Measurements from ENCODE around the gene PHF8.

PHF8 gene

DNA sequence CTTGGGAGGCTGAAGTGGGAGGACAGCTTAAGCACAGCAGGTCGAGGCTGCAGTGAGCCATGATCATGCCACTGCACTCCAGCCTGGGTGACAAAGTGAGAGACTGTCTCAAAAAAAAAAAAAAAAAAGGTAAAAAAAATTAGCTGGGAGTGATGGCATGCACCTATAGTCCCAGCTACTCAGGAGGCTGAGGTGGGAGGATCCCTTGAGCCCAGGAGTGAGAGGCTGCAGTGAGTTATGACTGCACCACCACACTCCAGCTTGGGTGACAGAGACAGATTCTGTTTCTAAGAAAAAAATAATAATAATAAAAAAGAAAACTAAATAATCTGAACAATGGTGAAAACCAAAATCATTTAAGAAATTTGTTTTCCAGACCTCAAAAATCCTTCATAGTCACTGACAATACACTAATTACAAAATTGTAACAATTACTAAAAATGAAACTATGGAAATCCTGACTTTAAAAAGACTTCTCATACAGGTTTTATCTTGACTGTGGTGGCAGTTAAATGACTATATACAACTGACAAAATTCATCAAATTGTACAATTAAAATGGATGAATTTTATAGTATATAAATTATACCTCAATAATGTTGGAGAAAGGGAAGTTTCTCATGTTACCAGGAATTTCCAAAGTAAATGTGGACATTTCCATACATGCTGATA, 31.3 kb downstream of the PHF8 start:
- no peak for DNase-seq (ENCODE audit: low spot score)

DNA sequence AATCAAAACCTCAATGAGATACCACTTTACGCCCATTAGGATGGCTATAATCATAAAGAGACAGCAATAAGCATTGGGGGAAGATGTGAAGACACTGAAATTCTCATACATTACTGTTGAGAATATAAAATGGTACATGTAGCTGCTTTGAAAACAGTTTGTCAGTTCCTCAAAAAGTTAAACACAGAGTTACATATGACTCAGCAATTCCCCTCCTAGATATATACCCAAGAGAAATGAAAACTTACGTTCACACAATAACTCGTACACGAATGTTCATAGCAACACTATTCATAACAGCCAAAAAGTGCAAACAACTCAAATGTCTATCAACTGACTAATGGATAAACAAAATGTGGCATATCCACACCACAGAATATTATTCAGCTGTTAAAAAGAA, 36.6 kb downstream of the PHF8 start:
- no peak for DNase-seq (ENCODE audit: low spot score)

DNA sequence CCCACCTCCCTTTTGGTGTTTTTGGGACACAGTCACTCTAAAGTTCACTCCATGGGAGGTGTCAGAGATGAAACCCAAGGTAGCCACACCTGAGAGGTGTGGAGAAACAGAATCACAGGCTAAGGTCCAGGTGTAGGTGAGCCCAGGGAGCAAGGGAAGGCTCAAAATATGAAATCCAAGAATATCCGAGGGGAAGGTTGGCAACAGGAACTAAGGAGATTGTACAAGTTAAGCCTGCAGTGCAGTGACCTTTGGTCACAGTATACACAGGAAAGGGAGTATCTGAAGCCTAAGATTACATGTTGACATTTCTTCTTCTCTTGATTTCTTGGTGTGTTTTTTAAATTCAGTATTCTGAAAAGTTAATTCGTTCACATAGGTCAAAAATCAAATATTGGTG, 46.5 kb downstream of the PHF8 start:
- DNase-seq (ENCODE audit: low spot score), result no peak

DNA sequence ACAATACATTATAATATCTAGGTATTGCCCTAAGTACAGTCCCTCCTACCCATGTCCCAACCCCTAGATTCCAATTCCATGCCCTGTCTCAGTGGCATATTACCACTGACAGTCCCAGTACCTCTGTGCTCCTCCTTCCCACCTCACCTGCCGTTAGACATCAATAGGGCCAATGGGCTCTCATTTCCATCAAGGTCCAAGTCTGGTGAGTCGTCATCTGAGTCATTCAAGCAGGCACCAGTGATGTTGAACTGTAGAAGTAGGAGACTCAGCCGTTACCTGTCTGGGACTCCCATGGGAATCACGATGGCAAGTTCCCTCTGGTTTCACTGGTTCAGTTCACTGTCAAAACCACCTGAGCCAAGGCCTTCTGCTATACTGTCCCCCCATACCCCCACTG, 51.7 kb downstream of the PHF8 start:
- no peak for DNase-seq (ENCODE audit: low spot score)

DNA sequence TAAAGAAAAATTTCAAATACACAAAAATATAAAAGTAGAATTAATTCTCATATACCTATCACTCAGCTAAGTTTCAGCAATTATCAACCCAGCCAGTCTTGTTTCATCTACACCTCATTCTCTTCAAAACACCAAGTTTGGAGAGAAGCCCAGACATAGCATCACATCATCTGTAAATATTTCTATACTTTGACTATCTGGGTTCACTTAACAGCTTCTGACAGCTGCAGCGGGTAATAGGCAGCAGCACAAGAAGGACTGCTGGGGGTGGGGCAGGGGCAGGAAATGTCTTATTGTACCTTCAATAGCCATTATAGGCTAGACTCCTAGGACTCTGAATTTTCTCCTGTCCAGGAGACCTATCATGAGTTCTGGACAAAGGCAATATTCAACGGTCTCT, 54.1 kb downstream of the PHF8 start:
- DNase-seq (ENCODE audit: low spot score), result no peak

DNA sequence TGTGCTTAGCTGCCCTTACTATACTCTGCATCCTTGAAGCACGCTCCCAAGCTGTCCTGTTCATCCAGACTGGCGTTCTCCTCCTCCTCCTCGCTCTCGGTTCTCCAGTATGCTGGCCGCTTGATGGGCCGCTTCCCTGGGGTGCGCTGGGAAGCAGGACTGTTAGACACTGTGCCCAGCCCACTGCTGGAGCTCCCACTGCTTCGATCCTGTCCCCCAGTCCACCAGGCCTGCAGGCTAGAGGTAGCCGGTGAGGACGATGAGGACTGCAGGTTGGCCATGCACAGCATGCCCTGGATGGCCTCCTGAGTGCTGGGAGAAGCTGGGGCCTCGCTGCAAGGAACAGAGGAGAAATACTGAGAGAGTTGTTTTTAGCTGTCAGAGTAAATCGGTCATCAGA, 59.4 kb downstream of the PHF8 start:
- no peak for DNase-seq (ENCODE audit: low spot score)

DNA sequence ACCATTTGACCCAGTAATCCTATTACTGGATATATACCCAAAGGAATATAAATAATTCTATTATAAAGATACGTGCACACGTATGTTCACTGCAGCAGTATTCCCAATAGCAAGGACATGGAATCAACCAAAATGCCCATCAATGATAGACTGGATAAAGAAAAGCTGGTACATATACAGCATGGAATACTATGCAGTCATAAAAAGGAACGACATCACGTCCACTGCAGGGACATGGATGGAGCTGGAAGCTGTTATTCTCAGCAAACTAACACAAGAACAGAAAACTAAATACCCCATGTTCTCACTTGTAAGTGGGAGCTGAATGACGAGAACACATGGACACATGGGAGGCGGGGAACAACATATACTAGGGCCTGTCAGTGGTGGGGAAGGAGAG, 69.7 kb downstream of the PHF8 start:
- no peak for DNase-seq (ENCODE audit: low spot score)

DNA sequence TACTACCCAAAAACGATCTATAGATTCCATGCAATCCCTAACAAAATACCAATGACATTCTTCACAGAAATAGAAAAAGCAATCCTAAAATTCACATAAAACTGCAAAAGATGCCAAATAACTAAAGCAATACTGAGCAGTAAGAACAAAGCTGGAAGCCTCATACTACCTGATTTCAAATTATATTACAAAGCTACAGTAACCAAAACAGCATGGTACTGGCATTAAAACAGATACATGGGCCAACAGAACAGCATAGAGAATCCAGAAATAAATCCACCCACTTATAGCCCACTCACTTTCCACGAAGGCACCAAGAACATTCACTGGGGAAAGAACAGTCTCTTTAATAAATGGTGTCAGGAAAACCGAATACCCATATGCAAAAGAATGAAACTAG, 74.7 kb downstream of the PHF8 start:
- no peak for DNase-seq (ENCODE audit: low spot score)

DNA sequence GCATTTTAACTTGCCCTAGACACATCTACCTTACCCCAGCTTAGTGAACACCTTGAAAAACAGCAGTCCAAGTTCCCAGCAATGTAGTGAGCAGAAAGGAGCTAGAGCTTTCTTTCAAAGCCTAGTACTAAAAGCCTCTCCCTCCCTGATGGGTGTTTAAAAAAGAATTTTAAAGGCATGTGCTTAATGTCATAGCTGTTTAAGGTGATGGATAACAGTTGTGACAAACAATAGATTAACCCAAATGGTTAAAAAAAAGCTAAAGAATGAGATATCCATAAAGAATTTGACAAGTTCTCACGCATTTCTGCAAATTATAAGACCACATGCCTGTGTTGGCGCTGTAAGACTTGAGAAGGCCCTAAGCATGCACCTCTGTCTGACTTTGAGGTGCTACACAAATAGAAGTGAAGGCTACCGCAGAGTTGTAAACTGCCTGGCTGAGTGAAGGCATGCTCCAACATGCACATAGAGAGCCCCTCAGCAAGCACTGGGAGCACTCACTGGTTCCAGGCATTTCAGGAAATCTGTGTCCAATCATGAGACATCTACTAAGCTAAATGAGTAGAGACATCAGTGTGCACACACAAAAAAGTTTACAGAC, 94.0 kb downstream of the PHF8 start:
- no peak for DNase-seq (ENCODE audit: low spot score)

DNA sequence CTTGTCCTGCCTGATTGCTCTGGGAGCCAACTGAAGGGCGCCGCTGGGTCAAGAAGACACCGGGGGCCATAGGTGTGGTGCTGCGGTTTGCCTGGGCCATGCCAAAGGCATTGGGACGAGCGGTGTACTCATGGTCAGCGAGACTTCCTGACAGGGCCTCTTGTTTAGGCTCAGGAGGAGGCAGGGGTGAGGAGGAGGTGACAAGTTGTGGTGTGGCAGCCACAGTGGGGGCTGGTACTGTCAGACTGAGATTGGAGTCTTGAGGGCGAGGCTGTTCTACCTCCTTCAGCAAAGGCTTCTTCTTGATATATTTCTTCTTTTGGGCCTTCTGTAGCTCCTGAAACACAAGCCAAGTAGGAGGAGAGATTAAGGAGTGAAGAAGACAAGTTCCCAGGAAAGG, 104.1 kb downstream of the PHF8 start:
- DNase-seq (ENCODE audit: low spot score), result no peak

DNA sequence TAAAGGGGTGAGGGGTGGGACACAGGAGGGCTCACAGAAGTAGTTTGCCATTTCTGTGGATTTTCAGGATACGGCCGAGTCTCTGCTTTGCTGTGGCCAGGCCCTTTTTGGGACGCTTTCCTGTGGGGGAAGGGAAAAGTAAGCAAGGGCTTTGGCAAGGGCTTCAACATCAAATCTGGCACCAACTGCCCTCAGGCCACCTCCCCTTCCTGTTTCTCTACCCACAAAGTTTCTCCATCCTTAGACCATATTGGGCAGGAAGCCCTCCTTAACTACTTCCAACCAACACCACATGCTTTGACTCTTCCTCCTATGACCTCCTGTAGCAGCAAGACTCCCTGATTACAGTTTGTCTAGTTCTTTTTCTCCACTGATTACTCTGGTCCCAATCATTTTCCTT, 105.1 kb downstream of the PHF8 start:
- no peak for DNase-seq (ENCODE audit: low spot score)

DNA sequence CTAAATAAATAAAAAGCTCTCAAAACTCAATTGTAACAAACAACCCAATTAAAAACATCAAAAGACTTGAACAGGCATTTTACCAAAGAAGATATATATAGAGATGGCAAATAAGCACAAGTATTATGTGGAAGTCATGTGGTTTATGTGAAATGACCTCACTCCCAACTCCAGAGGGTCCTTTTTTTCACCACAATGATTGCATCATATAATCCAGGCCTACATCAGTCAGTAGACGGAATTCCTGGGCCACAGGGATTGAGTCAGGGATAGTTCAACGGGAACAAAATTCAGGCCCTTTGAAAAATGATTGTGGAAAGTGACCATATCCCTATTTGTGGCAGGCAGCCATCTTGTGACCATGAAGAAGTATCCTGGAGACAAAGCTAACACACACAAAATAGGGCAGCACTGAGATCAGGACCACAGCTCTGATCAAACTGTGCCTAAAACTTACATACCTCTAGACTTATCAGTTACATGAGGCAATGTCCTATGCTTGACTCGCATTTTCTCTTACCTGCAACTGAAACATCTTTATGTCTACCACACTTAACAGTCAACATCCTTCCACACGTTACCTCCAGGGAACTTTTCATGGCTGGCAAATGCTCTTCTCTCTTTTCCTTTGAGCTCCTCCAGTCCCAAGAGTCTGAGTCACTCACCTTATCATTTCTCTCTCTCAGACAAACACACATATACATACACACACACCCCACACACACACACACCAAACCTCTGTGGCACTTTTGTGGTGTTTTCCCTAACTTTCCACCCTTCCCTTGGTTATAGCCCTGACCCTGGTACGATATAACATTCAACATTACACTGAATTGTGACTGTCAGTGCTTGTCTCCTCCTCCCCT, 113.5 kb downstream of the PHF8 start:
- no peak for DNase-seq (ENCODE audit: low spot score)

DNA sequence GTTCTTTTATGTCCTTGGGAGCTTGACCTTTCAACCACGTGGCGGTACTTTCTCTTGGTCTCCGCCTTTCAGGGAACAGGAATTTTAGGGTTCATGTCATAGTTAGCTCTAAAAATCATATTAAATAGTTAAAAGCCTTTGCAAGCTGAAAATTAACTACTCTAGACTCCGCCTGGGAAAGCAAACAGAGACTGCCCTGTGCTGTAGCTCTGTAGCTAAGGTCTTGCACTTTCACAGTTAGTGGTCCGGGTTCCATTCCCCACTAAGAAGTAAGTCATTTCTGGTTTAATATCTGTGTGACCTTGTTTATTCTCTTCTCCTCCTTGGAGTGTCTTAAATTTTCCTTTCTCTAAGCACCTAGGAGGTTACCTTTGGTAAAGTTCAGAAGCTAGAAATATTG, 118.2 kb downstream of the PHF8 start:
- DNase-seq (ENCODE audit: low spot score), result no peak

DNA sequence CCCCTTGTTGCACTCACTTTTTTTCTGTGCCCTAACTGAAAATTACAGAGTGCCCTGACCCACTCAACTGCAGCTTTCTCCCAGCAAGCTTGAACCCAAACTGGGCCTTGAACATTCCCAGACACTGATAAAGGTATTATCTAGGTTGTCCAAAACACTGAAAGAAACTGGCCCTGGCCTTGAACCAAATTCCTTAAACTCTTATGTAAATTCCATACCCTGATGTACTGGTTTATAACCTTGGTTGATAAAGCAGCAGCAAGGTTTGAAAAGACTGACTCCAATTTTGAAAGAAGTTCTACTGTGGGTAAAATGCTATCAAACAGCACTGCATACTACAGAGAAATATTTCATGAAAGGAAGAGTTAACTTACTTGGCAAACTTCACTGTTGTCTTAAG, 125.6 kb downstream of the PHF8 start:
- no peak for DNase-seq (ENCODE audit: low spot score)

DNA sequence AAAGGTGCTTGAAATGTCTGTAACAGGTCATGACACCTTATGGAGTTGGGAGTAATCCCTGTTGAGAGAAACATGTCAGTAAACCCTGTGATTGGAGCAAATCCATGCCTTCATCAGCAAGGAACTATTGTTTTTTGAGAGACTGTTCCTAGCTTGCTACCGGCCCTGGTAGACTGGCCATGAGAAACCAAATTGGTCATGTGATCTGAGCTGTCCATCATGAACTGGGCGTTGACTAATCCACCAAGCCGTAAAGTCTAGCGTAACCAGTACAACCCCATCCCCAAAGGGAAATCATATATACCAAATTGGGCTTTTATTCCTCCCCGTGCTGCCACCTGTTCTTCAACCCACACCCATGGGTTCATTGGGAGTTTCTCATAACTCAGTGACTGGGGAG, 143.7 kb downstream of the PHF8 start:
- no peak for DNase-seq (ENCODE audit: low spot score)

DNA sequence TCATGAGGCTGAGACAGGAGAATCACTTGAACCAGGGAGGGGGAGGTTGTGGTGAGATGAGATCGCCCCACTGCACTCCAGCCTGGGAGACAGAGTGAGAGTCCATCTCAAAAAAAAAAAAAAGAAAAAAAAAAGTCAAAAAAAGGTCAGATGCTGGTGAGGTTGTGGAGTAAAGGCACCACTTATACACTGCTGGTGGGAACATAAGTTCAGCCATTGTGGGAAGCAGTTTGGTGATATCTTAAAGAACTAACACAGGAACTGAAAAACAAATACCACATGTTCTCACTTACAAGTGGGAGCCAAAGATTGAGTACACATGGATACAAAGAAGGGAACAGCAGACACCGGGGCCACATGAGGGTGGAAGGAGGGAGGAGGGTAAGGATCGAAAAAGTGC, 149.0 kb downstream of the PHF8 start:
- DNase-seq (ENCODE audit: low spot score), result no peak
